HG02981 (cell line): ENCODE data around the gene SGF29.
"Not testable (repeated sequence)": the region's sequence is repeated elsewhere in the genome, so short reads cannot be mapped to it uniquely, and the experiment has no call there.

Experiments used
- ATAC-seq: cut with Tn5 transposase; IDR thresholded peaks from one replicate; pipeline ENCODE4 v1.9.1; 2021; ENCODE audit warnings: mild to moderate bottlenecking, moderate library complexity; ENCODE audit not compliant: unreplicated experiment

The SGF29 gene

GRCh38 chr16:28609631-28610594, 56.2 kb downstream of the SGF29 start, which contains the start of gene SULT1A1:
Gene SULT1A1 (minus strand): TSS chr16:28610044. CDS start chr16:28608855, 1,189 bp downstream.
- ATAC-seq: no peak

- ATAC-seq: no peak
Measured at GRCh38 chr16:28610595-28611191, 57.0 kb downstream of the SGF29 start.

GRCh38 chr16:28612359-28613280, 58.9 kb downstream of the SGF29 start:
- ATAC-seq: not testable (repeated sequence)

GRCh38 chr16:28613912-28614311, 60.2 kb downstream of the SGF29 start:
- ATAC-seq: not testable (repeated sequence)

GRCh38 chr16:28614561-28614960, 60.8 kb downstream of the SGF29 start:
- ATAC-seq: not testable (repeated sequence)

- not testable (repeated sequence) for ATAC-seq
Measured at GRCh38 chr16:28615486-28616223, 61.9 kb downstream of the SGF29 start.

- ATAC-seq: not testable (repeated sequence)
Measured at GRCh38 chr16:28616224-28616577, 62.5 kb downstream of the SGF29 start.

- no peak for ATAC-seq
Measured at GRCh38 chr16:28616636-28617035, 62.9 kb downstream of the SGF29 start.

- ATAC-seq: no peak
Measured at GRCh38 chr16:28617874-28618273, 64.2 kb downstream of the SGF29 start.

- ATAC-seq: not testable (repeated sequence)
Measured at GRCh38 chr16:28620316-28620715, 66.6 kb downstream of the SGF29 start.

- no peak for ATAC-seq
Measured at GRCh38 chr16:28621481-28622155, 67.9 kb downstream of the SGF29 start.

- ATAC-seq: not testable (repeated sequence)
Measured at GRCh38 chr16:28622532-28623171, 68.9 kb downstream of the SGF29 start.

GRCh38 chr16:28623172-28623711, 69.5 kb downstream of the SGF29 start:
- ATAC-seq: no peak

- not testable (repeated sequence) for ATAC-seq
Measured at GRCh38 chr16:28630905-28631304, 77.2 kb downstream of the SGF29 start.

- not testable (repeated sequence) for ATAC-seq
Measured at GRCh38 chr16:28636093-28636823, 82.5 kb downstream of the SGF29 start.

GRCh38 chr16:28637765-28638164, 84.0 kb downstream of the SGF29 start, which contains the start of gene NPIPB8:
Gene NPIPB8 (plus strand): TSS chr16:28638065. CDS start chr16:28638361, 296 bp downstream.
- ATAC-seq: not testable (repeated sequence)

- not testable (repeated sequence) for ATAC-seq
Measured at GRCh38 chr16:28638359-28638758, 84.6 kb downstream of the SGF29 start.

GRCh38 chr16:28639959-28640358, 86.2 kb downstream of the SGF29 start:
- ATAC-seq: not testable (repeated sequence)
